HepG2 (cell line): ENCODE measurements around the gene IQCN. TPM values are rescaled to one million over a fixed set of nuclear protein-coding genes. Genes with fewer than 3 reads are reported as not detected.

ENCODE experiments used
- ATF7-NPFF ChIP-seq: sonication (generic); formaldehyde crosslinking; IDR thresholded peaks from 2 replicates; pipeline ENCODE4 v1.8.1; 2023; ENCODE audit warnings: mild to moderate bottlenecking, low read depth, missing genetic modification reagents, moderate library complexity
- FOXO1 ChIP-seq: sonication (generic); formaldehyde crosslinking; IDR thresholded peaks from 2 replicates; pipeline ENCODE4 v1.4.0; 2020; ENCODE audit warnings: missing genetic modification reagents
- FOXP1 ChIP-seq, 2 experiments: fragments of 450-650 bp in 1 of 2; IDR thresholded peaks; 2 replicates each; pipeline ENCODE4 v1.6.1; 2017 to 2018; ENCODE audit warnings: antibody characterized with exemption in 1 of 2
- GTF2F1 ChIP-seq: fragments of 150-350 bp; IDR thresholded peaks from 2 replicates; pipeline ENCODE4 v1.6.1; 2014; ENCODE audit warnings: low read length
- HOXA9 ChIP-seq: sonication (generic); formaldehyde crosslinking; IDR thresholded peaks from 2 replicates; pipeline ENCODE4 v1.8.1; 2022; ENCODE audit warnings: missing genetic modification reagents, mild to moderate bottlenecking, moderate library complexity, borderline replicate concordance
- IKZF4 ChIP-seq: sonication (generic); formaldehyde crosslinking; IDR thresholded peaks from 2 replicates; pipeline ENCODE4 v1.5.1; 2020; ENCODE audit warnings: borderline replicate concordance, mild to moderate bottlenecking, low read depth, missing genetic modification reagents; ENCODE audit errors: not compliant biosample characterization
- KLF6 ChIP-seq: IDR thresholded peaks from 2 replicates; pipeline ENCODE4 v1.8.0; 2016; ENCODE audit warnings: missing biosample characterization, missing genetic modification reagents
- PCBP2 ChIP-seq: fragments of 200-400 bp; formaldehyde crosslinking; optimal IDR thresholded peaks from 2 replicates; pipeline ENCODE3; 2018; ENCODE audit warnings: low read length, low read depth; ENCODE audit not compliant: poor library complexity, severe bottlenecking
- PPARG ChIP-seq: conservative IDR thresholded peaks from 2 replicates; pipeline ENCODE4 v1.6.1; 2016; ENCODE audit warnings: missing biosample characterization, missing genetic modification reagents
- REL ChIP-seq: sonication (generic); formaldehyde crosslinking; conservative IDR thresholded peaks from 2 replicates; pipeline ENCODE4 v1.8.0; 2022; ENCODE audit warnings: mild to moderate bottlenecking, missing genetic modification reagents, moderate library complexity
- SALL2 ChIP-seq: sonication (generic); formaldehyde crosslinking; IDR thresholded peaks from 2 replicates; pipeline ENCODE4 v1.8.1; 2023; ENCODE audit warnings: mild to moderate bottlenecking, missing genetic modification reagents, inconsistent platforms
- SRSF4 ChIP-seq: fragments of 200-400 bp; formaldehyde crosslinking; IDR thresholded peaks from one replicate; pipeline ENCODE4 v1.6.1; 2018; ENCODE audit warnings: mild to moderate bottlenecking, low read depth, low read length, moderate library complexity; ENCODE audit not compliant: poor library complexity, severe bottlenecking
- THYN1 ChIP-seq: sonication (generic); formaldehyde crosslinking; IDR thresholded peaks from 2 replicates; pipeline ENCODE4 v1.8.1; 2023; ENCODE audit warnings: low read depth, mild to moderate bottlenecking, moderate library complexity, missing genetic modification reagents, borderline replicate concordance
- ZNF260 ChIP-seq: sonication (generic); formaldehyde crosslinking; IDR thresholded peaks from 2 replicates; pipeline ENCODE4 v1.4.0; 2020; ENCODE audit warnings: missing genetic modification reagents, low read depth, mild to moderate bottlenecking, borderline replicate concordance
- ZNF510 ChIP-seq: sonication (generic); formaldehyde crosslinking; IDR thresholded peaks from 2 replicates; pipeline ENCODE4 v1.4.0; 2020; ENCODE audit warnings: low read depth, mild to moderate bottlenecking, missing genetic modification reagents
- ZNF562 ChIP-seq: sonication (generic); formaldehyde crosslinking; IDR thresholded peaks from 2 replicates; pipeline ENCODE4 v1.8.0; 2022; ENCODE audit warnings: missing genetic modification reagents, borderline replicate concordance
- ZNF780A ChIP-seq: sonication (generic); formaldehyde crosslinking; IDR thresholded peaks from 2 replicates; pipeline ENCODE4 v1.8.0; 2022; ENCODE audit warnings: mild to moderate bottlenecking, missing genetic modification reagents, moderate library complexity
- ZNF883 ChIP-seq: sonication (generic); formaldehyde crosslinking; IDR thresholded peaks from 2 replicates; pipeline ENCODE4 v1.5.1; 2020; ENCODE audit warnings: mild to moderate bottlenecking, missing genetic modification reagents; ENCODE audit errors: not compliant biosample characterization
- ZSCAN12 ChIP-seq: sonication (generic); formaldehyde crosslinking; IDR thresholded peaks from 2 replicates; pipeline ENCODE4 v1.9.0; 2021; ENCODE audit warnings: mild to moderate bottlenecking, missing genetic modification reagents
- polyA plus RNA-seq, 8 experiments: library from polyadenylated mRNA; depleted of rRNA in 3 of 8; stranded (reverse) in 7 of 8; unstranded in 1 of 8; fragments of >200 nt; fragmentation: Illumina TruSeq in 4 of 8; extraction: Trizol in 4 of 8; gene quantifications; 2 replicates each; pipeline versions ENCODE4 v1.2.1 to v1.2.3, GENCODE V29; 2011 to 2016; ENCODE audit warnings: low read depth in 4 of 8, missing spikeins in 1 of 8, mixed read lengths in 1 of 8; ENCODE audit not compliant: insufficient read depth in 1 of 8
- total RNA-seq, 5 experiments: library from RNA; depleted of rRNA; stranded (reverse); fragments of >200 nt; fragmentation: Illumina TruSeq; extraction: Trizol; gene quantifications; 2 replicates each; pipeline ENCODE4 v1.2.3, GENCODE V29; 2016; ENCODE audit warnings: low read depth in 1 of 5
- TF ChIP-seq, protein P1 (sequence below): sonication (generic); formaldehyde crosslinking; IDR thresholded peaks from 2 replicates; pipeline ENCODE4 v1.9.0; 2021; ENCODE audit warnings: missing genetic modification reagents, borderline replicate concordance
- TF ChIP-seq, protein P2 (sequence below): sonication (generic); formaldehyde crosslinking; IDR thresholded peaks from 2 replicates; pipeline ENCODE4 v1.4.0; 2020; ENCODE audit warnings: missing genetic modification reagents, borderline replicate concordance
- TF ChIP-seq, protein P3 (sequence below): sonication (generic); formaldehyde crosslinking; IDR thresholded peaks from 2 replicates; pipeline ENCODE4 v1.8.1; 2023; ENCODE audit warnings: missing genetic modification reagents, inconsistent platforms, borderline replicate concordance
- TF ChIP-seq, protein P4 (sequence below): sonication (generic); formaldehyde crosslinking; IDR thresholded peaks from 2 replicates; pipeline ENCODE4 v1.5.0; 2020; ENCODE audit warnings: missing genetic modification reagents

The IQCN gene
- total and polyA plus RNA-seq, 2 of the 13 experiments (the other 11 are each of a cell fraction or from before 2014, with no cell fraction given): 0.04 to 0.18 TPM

DNA sequence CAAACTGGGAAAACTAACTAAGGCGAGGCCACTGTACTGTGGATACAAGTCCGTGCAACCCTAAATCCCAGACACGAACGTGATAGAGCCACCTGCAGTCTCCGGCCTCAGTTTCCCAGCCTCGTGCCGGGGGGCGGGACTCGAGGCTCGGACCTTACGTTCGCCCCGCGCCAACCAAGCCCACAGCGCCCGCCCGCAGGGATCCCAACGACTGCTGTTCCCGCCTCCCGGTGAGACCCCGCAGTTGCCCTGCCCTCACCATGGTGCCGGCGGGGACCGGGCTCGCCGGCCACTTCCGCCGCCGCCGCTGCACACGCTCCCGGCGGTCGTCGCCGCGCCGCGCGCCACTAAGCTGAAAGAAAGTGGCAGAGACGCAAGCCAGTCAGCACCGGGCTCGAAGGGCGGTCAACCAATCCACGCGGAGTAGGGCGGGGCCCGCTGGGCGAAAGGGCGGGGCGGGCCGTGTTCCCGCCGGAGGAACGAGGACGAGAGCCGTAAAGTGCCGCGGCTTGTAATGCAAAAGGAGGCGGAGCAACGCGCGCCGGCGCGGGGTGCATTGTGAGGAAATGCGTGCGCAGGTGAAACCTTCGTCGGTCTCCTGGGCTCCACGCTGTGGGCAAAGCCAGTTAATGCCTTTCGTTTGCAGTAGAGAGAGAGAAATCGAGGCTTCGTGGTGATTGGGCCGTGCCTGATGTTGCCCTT is 48.7 kb upstream of the IQCN start, which contains the start of gene LSM4 (continued):
- TF ChIP-seq, protein P1, sequence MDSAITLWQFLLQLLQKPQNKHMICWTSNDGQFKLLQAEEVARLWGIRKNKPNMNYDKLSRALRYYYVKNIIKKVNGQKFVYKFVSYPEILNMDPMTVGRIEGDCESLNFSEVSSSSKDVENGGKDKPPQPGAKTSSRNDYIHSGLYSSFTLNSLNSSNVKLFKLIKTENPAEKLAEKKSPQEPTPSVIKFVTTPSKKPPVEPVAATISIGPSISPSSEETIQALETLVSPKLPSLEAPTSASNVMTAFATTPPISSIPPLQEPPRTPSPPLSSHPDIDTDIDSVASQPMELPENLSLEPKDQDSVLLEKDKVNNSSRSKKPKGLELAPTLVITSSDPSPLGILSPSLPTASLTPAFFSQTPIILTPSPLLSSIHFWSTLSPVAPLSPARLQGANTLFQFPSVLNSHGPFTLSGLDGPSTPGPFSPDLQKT (CRISPR knock-in tag): no peak
- TF ChIP-seq ZNF562 (CRISPR knock-in tag) (no peak), KLF6 (CRISPR knock-in tag) (peak; percentile 74), IKZF4 (no peak), HOXA9 (CRISPR knock-in tag) (no peak), REL (CRISPR knock-in tag) (peak; percentile 83), ZSCAN12 (CRISPR knock-in tag) (no peak), THYN1 (no peak), FOXO1 (peak; percentile 8; the same call in 1 of the 2 replicates), FOXP1 (IDR thresholded peaks at IDR 0.05) (no peak), FOXP1 (CRISPR knock-in tag; IDR thresholded peaks at IDR 0.05) (no peak), ZNF883 (CRISPR knock-in tag) (no peak), ZNF780A (CRISPR knock-in tag) (no peak), ATF7-NPFF (CRISPR knock-in tag) (0 out of 2 replicates have a peak, but pooled peaks have one; percentile 72), ZNF260 (no peak), PCBP2 (no peak), PPARG (CRISPR knock-in tag) (no peak; the same call in 1 of the 2 replicates), SALL2 (no peak; the same call in 1 of the 2 replicates), SRSF4 (no peak), GTF2F1 (no peak), ZNF510 (CRISPR knock-in tag) (no peak)
- TF ChIP-seq, protein P2, sequence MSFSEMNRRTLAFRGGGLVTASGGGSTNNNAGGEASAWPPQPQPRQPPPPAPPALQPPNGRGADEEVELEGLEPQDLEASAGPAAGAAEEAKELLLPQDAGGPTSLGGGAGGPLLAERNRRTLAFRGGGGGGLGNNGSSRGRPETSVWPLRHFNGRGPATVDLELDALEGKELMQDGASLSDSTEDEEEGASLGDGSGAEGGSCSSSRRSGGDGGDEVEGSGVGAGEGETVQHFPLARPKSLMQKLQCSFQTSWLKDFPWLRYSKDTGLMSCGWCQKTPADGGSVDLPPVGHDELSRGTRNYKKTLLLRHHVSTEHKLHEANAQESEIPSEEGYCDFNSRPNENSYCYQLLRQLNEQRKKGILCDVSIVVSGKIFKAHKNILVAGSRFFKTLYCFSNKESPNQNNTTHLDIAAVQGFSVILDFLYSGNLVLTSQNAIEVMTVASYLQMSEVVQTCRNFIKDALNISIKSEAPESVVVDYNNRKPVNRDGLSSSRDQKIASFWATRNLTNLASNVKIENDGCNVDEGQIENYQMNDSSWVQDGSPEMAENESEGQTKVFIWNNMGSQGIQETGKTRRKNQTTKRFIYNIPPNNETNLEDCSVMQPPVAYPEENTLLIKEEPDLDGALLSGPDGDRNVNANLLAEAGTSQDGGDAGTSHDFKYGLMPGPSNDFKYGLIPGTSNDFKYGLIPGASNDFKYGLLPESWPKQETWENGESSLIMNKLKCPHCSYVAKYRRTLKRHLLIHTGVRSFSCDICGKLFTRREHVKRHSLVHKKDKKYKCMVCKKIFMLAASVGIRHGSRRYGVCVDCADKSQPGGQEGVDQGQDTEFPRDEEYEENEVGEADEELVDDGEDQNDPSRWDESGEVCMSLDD: no peak
- TF ChIP-seq, protein P3, sequence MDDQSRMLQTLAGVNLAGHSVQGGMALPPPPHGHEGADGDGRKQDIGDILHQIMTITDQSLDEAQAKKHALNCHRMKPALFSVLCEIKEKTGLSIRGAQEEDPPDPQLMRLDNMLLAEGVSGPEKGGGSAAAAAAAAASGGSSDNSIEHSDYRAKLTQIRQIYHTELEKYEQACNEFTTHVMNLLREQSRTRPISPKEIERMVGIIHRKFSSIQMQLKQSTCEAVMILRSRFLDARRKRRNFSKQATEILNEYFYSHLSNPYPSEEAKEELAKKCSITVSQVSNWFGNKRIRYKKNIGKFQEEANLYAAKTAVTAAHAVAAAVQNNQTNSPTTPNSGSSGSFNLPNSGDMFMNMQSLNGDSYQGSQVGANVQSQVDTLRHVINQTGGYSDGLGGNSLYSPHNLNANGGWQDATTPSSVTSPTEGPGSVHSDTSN (CRISPR knock-in tag): no peak; the same call in 1 of the 2 replicates
- TF ChIP-seq, protein P4, sequence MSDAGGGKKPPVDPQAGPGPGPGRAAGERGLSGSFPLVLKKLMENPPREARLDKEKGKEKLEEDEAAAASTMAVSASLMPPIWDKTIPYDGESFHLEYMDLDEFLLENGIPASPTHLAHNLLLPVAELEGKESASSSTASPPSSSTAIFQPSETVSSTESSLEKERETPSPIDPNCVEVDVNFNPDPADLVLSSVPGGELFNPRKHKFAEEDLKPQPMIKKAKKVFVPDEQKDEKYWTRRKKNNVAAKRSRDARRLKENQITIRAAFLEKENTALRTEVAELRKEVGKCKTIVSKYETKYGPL (CRISPR knock-in tag): no peak
